HL-60 (cell line): ENCODE data around the gene HPDL.

Source experiments
- DNase-seq, 2 experiments: peaks; one replicate each; pipeline ENCODE4 v3.0.0-alpha.2; 2010 to 2020; ENCODE audit warnings: low read depth in 1 of 2, low spot score in 1 of 2
- H3K27ac ChIP-seq: fragments of 250-450 bp; sonication (Bioruptor Pico); replicated peaks from 2 replicates; pipeline ENCODE4 v1.5.1; 2020; ENCODE audit warnings: mild to moderate bottlenecking, moderate library complexity
- H3K27me3 ChIP-seq: fragments of 250-450 bp; sonication (Bioruptor Pico); 2 replicates; pipeline ENCODE4 v1.5.1; 2021; ENCODE audit warnings: mild to moderate bottlenecking, moderate library complexity; ENCODE audit not compliant: insufficient read depth, poor library complexity, severe bottlenecking
- H3K4me3 ChIP-seq: replicated peaks from 2 replicates; pipeline ENCODE4 v1.5.1; 2011; ENCODE audit warnings: mild to moderate bottlenecking, control low read depth, low read length; ENCODE audit not compliant: insufficient read depth
- CTCF ChIP-seq: IDR thresholded peaks from one replicate; pipeline ENCODE4 v1.5.1; 2011; ENCODE audit warnings: low read length, control low read depth, inconsistent platforms; ENCODE audit not compliant: insufficient read depth
- GABPA ChIP-seq: IDR thresholded peaks from 2 replicates; pipeline ENCODE4 v1.6.1; 2012; ENCODE audit warnings: low read depth
- POLR2AphosphoS5 ChIP-seq: IDR thresholded peaks from 2 replicates; pipeline ENCODE4 v1.6.1; 2012; ENCODE audit warnings: low read depth
- REST ChIP-seq: IDR thresholded peaks from 2 replicates; pipeline ENCODE4 v1.6.1; 2012; ENCODE audit warnings: low read depth; ENCODE audit not compliant: insufficient replicate concordance
- SPI1 ChIP-seq: IDR thresholded peaks from 2 replicates; pipeline ENCODE4 v1.6.1; 2012; ENCODE audit warnings: low read depth, mild to moderate bottlenecking, borderline replicate concordance

The HPDL gene

GRCh38 chr1:45325851-45326506 lies 716 bp upstream of the HPDL start:
- no peak for DNase-seq
- Histone ChIP-seq H3K27me3 (no peaks in the 10 kb centered on the region), H3K4me3 (peak overlapping the region; percentile 64), H3K27ac (no peak overlapping the region)
- TF ChIP-seq SPI1 (no peak), GABPA (no peak), POLR2AphosphoS5 (no peak), REST (no peak), CTCF (no peak)

- peak overlapping the region; percentile 76 for H3K27ac ChIP-seq
- peak; percentile 29 to 35 for DNase-seq
- TF ChIP-seq GABPA (no peak), CTCF (no peak), POLR2AphosphoS5 (no peak; the same call in 1 of the 2 replicates), REST (no peak), SPI1 (no peak)
- peak overlapping the region; percentile 64 for H3K4me3 ChIP-seq
- no peaks in the 10 kb centered on the region for H3K27me3 ChIP-seq
Measured at GRCh38 chr1:45327644-45328515, 1.2 kb downstream of the HPDL start.

- peak overlapping the region; percentile 64 for H3K4me3 ChIP-seq
- TF ChIP-seq REST (no peak), CTCF (no peak), POLR2AphosphoS5 (no peak), SPI1 (no peak), GABPA (no peak)
- DNase-seq: no peak
Measured at GRCh38 chr1:45328680-45329079, 2.0 kb downstream of the HPDL start.

More at GRCh38 chr1:45328680-45329079, 2.0 kb downstream of the HPDL start:
- Histone ChIP-seq H3K27ac (no peak overlapping the region), H3K27me3 (no peaks in the 10 kb centered on the region)
